Skeletal muscle satellite cell (primary cell): Measurements from ENCODE around the gene FAM78B.

ENCODE experiments used
- H3K27me3 ChIP-seq: 2 replicates; pipeline ENCODE4 v1.7.0; 2013; ENCODE audit warnings: low read length; ENCODE audit not compliant: control insufficient read depth, insufficient read depth
- H3K36me3 ChIP-seq: 2 replicates; pipeline ENCODE4 v1.7.0; 2013; ENCODE audit warnings: mild to moderate bottlenecking, control low read depth, low read length; ENCODE audit not compliant: insufficient read depth
- H3K4me1 ChIP-seq: 2 replicates; pipeline ENCODE4 v1.7.0; 2013; ENCODE audit warnings: low read length; ENCODE audit not compliant: control insufficient read depth, insufficient read depth
- H3K4me2 ChIP-seq: 2 replicates; pipeline ENCODE4 v1.7.0; 2013; ENCODE audit warnings: mild to moderate bottlenecking, low read length
- H3K4me3 ChIP-seq: 2 replicates; pipeline ENCODE4 v1.7.0; 2013; ENCODE audit warnings: low read length
- H3K9ac ChIP-seq: 2 replicates; pipeline ENCODE4 v1.7.0; 2013; ENCODE audit warnings: mild to moderate bottlenecking, low read depth, low read length, moderate library complexity
- H3K9me3 ChIP-seq: replicated peaks from 2 replicates; pipeline ENCODE4 v1.7.0; 2013; ENCODE audit warnings: mild to moderate bottlenecking, control low read depth, low read length

Gene FAM78B

DNA sequence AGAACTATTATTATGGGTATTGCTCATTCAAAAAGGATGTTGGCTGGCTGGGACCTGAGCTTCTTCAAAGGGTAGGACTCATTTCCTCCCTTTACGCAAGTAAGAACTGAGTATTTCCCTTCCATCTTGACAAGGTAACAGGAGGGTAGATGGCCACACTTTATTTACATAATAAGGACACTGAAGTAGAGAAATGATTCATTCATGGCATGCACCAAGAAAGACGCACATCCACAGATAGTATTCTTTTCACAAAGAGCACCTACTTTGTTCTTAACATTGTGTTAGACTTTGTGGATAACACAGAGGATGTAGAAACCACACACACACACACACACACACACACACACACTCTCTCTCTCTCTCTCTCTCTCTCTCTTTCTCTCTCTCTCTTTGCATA, 82.9 kb downstream of the FAM78B start:
- Histone ChIP-seq H3K4me2 (no peak overlapping the region), H3K9ac (no peak overlapping the region), H3K4me1 (no peaks in the 10 kb centered on the region), H3K4me3 (no peak overlapping the region), H3K27me3 (no peaks in the 10 kb centered on the region), H3K36me3 (no peaks in the 10 kb centered on the region), H3K9me3 (no peaks in the 10 kb centered on the region)

GRCh38 chr1:166082601-166083000, 84.2 kb downstream of the FAM78B start:
- Histone ChIP-seq H3K4me3 (no peak overlapping the region), H3K9ac (no peak overlapping the region), H3K9me3 (no peaks in the 10 kb centered on the region), H3K27me3 (no peaks in the 10 kb centered on the region), H3K4me2 (no peak overlapping the region), H3K4me1 (no peaks in the 10 kb centered on the region), H3K36me3 (no peaks in the 10 kb centered on the region)

DNA sequence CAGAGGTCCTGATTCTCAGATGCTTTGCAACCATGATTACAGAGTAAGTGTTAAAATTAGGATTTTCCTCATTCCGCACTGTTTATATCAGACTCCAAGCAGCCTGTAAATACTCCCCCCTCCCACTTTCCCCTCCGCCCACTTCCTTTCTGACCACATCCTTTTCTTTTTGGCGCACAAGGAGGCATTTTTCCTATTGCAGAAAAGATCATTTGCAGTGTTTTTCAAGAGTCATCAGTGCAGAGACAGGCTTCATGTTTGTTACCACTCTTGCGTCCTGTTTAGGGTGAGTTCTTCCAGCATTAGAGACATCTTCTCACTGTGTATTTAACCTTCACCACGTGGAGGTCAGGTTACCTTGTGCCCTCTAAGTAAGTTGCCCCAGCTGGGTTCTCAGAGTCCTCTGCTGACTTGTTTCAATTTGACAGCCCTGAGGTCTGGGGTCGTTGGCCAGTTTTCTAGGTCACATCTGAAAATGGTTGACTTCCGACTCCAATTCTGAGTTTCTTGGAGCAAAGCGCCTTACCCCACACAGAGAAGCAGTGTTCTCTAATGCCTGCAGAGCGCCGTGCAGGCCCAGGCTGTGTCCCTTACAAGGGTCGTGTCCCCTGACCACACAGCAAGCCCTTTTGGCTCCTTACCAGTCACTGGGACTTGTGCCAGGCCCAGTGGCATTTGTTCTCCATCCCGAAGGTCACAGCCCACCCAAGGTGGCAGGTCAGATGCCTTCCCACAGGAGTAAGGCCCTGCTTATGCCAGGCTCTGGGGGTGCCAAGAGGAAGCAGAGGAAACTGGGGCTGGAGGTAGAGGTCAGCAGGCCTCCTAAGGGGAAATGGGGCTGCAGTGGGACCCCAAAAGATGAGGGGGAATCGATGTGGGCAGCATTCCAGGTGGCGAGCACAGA, 85.6 kb downstream of the FAM78B start:
- Histone ChIP-seq H3K36me3 (no peaks in the 10 kb centered on the region), H3K4me3 (no peak overlapping the region), H3K4me1 (no peaks in the 10 kb centered on the region), H3K9me3 (no peaks in the 10 kb centered on the region), H3K9ac (no peak overlapping the region), H3K4me2 (no peak overlapping the region), H3K27me3 (no peaks in the 10 kb centered on the region)

GRCh38 chr1:166080277-166080966, 86.4 kb downstream of the FAM78B start:
- Histone ChIP-seq H3K27me3 (no peaks in the 10 kb centered on the region), H3K9me3 (no peaks in the 10 kb centered on the region), H3K4me2 (no peak overlapping the region), H3K9ac (no peak overlapping the region), H3K4me3 (no peak overlapping the region), H3K36me3 (no peaks in the 10 kb centered on the region), H3K4me1 (no peaks in the 10 kb centered on the region)

- H3K36me3 ChIP-seq: no peaks in the 10 kb centered on the region
- H3K9ac ChIP-seq: no peak overlapping the region
- no peaks in the 10 kb centered on the region for H3K27me3 ChIP-seq
- H3K4me3 ChIP-seq: no peak overlapping the region
- H3K9me3 ChIP-seq: no peaks in the 10 kb centered on the region
- H3K4me1 ChIP-seq: no peaks in the 10 kb centered on the region
- H3K4me2 ChIP-seq: no peak overlapping the region
Observed at GRCh38 chr1:166079276-166079675, 87.5 kb downstream of the FAM78B start.

DNA sequence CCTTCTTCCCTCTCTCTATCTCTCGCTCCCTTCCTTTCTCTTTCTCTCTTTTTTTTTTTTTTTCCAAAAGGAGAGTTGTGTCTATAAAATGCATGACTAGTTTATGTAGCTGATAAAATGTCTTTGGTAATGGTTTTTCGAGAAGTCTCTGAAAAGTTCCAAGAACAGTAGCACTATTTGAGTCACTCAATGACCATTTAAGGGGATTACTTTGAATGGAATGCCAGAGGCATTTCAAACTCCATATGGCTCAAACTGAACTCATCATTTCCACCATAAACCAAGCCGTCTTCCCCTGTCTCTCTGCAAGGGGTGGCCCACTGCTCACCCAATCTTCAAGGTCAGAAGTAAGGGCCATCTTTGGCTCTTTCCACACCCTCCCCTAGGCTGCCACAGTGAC, 93.3 kb downstream of the FAM78B start:
- Histone ChIP-seq H3K4me2 (no peak overlapping the region), H3K9me3 (no peaks in the 10 kb centered on the region), H3K36me3 (no peaks in the 10 kb centered on the region), H3K4me1 (no peaks in the 10 kb centered on the region), H3K4me3 (no peak overlapping the region), H3K9ac (no peak overlapping the region), H3K27me3 (no peaks in the 10 kb centered on the region)

DNA sequence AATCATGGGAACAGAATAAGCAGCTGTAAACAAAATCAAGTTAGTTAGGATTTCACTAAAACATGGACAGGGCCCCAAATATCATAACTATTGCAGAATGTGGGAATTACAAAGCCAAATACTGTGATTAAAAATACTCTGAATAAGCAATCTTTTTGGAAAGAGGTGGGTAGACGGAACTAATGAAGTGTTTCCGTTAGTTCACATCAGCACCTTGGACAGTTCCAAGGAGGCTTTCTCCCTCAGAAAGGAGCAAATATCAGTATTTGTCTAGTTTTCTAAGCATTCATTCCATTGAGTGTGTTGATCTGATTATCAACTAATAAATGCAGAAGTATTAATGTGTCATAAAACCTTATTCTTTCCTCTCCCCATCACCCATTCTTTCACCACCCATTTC, 97.4 kb downstream of the FAM78B start:
- no peaks in the 10 kb centered on the region for H3K27me3 ChIP-seq
- H3K36me3 ChIP-seq: no peaks in the 10 kb centered on the region
- no peaks in the 10 kb centered on the region for H3K4me1 ChIP-seq
- no peak overlapping the region for H3K9ac ChIP-seq
- H3K4me3 ChIP-seq: no peak overlapping the region
- no peak overlapping the region for H3K4me2 ChIP-seq
- no peaks in the 10 kb centered on the region for H3K9me3 ChIP-seq

GRCh38 chr1:166066107-166066506, 100.7 kb downstream of the FAM78B start:
- H3K4me2 ChIP-seq: no peak overlapping the region
- H3K36me3 ChIP-seq: no peaks in the 10 kb centered on the region
- H3K27me3 ChIP-seq: no peaks in the 10 kb centered on the region
- H3K4me1 ChIP-seq: no peaks in the 10 kb centered on the region
- no peaks in the 10 kb centered on the region for H3K9me3 ChIP-seq
- no peak overlapping the region for H3K9ac ChIP-seq
- H3K4me3 ChIP-seq: no peak overlapping the region

- no peak overlapping the region for H3K4me3 ChIP-seq
- no peaks in the 10 kb centered on the region for H3K9me3 ChIP-seq
- no peaks in the 10 kb centered on the region for H3K27me3 ChIP-seq
- no peak overlapping the region for H3K4me2 ChIP-seq
- no peak overlapping the region for H3K9ac ChIP-seq
- no peaks in the 10 kb centered on the region for H3K4me1 ChIP-seq
- H3K36me3 ChIP-seq: no peaks in the 10 kb centered on the region
Observed at GRCh38 chr1:166064951-166065350, 101.8 kb downstream of the FAM78B start.

- Histone ChIP-seq H3K4me2 (no peak overlapping the region), H3K4me1 (no peaks in the 10 kb centered on the region), H3K9me3 (no peaks in the 10 kb centered on the region), H3K4me3 (no peak overlapping the region), H3K36me3 (no peaks in the 10 kb centered on the region), H3K9ac (no peak overlapping the region), H3K27me3 (no peaks in the 10 kb centered on the region)
Observed at GRCh38 chr1:166064313-166064926, 102.4 kb downstream of the FAM78B start.

DNA sequence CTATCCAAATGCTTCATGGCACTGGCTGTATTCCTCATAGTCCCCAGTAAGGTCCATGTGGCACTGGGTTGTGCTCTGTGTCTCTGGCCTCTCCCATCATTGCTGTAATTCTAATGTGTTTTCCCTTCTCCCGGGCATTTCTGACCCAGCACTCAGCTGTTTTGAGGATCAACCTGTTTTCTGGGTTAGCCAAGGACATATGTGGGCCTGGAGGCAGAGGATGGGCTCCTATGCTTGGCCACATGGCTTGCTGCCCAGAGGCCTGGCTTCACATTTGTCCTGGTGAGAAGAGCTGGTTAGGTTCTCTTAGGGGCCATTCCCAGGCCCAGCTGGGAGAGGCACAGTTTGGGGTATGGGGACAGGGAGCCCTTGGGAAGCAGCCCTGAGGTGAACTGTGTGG, 103.1 kb downstream of the FAM78B start:
- Histone ChIP-seq H3K9me3 (no peaks in the 10 kb centered on the region), H3K9ac (no peak overlapping the region), H3K36me3 (no peaks in the 10 kb centered on the region), H3K4me3 (no peak overlapping the region), H3K4me1 (no peaks in the 10 kb centered on the region), H3K4me2 (no peak overlapping the region), H3K27me3 (no peaks in the 10 kb centered on the region)
